HCT116 (cell line): ENCODE data around the gene RMI2. TPM values are rescaled to one million over a fixed set of nuclear protein-coding genes. Genes with fewer than 3 reads are reported as not detected.

Experiments used
- ATAC-seq: fragments of 200-7000 bp; cut with Tn5 transposase; 2 replicates; pipeline ENCODE4 v1.9.1; 2020; ENCODE audit warnings: mild to moderate bottlenecking, moderate library complexity
- BruUV-seq: library from RNA; stranded (reverse); fragments of 400-500 nt; replicated peaks from 2 replicates; lab custom pipeline; 2021; lab: Mats Ljungman, UMichigan
- CTCF ChIA-PET: fragments of 300-600 bp; sonication (Branson Sonifier 250); formaldehyde crosslinking; loops from one replicate; lab custom pipeline; 2021; ENCODE audit warnings: antibody characterized with exemption; lab: Charles Lee
- POLR2A ChIA-PET: fragments of 300-600, 350-600 bp; sonication (Branson Sonifier 250); formaldehyde crosslinking; loops from one replicate; lab custom pipeline; 2021; ENCODE audit warnings: antibody characterized with exemption; lab: Charles Lee
- RAD21 ChIA-PET, 2 experiments: fragments of 300-600 bp; sonication (Branson Sonifier 250); formaldehyde crosslinking; loops; one replicate each; lab custom pipeline; 2023; ENCODE audit warnings: low total read pairs in 2 of 2; ENCODE audit not compliant: uncharacterized antibody in 2 of 2, unreplicated experiment in 2 of 2, low non-redundant PET in 1 of 2; lab: Charles Lee
- DNase-seq: peaks from one replicate; pipeline ENCODE4 v3.0.0-alpha.2; 2010; ENCODE audit warnings: low read depth, low spot score
- H2AFZ ChIP-seq: fragments of 200-600 bp; shearing (Covaris generic), sonication (generic); 2 replicates; pipeline ENCODE4 v1.6.1; 2017; ENCODE audit warnings: low read depth, mixed run types, mixed read lengths, antibody characterized with exemption, low read length; ENCODE audit not compliant: poor library complexity, severe bottlenecking
- H3K27ac ChIP-seq: 2 replicates; pipeline ENCODE4 v1.5.1; 2012; ENCODE audit warnings: low read depth, low read length
- H3K27me3 ChIP-seq: fragments of 200-600 bp; sonication (generic); 2 replicates; pipeline ENCODE4 v1.6.1; 2016; ENCODE audit warnings: mixed run types, low read length, mixed read lengths; ENCODE audit not compliant: insufficient read depth
- H3K36me3 ChIP-seq, 2 experiments: fragments of 200-500 bp in 1 of 2; fragments of 200-600 bp in 1 of 2; sonication (Bioruptor generic) in 1 of 2; sonication (generic) in 1 of 2; 2 replicates each; pipeline versions ENCODE4 v1.5.1 to v1.6.1; 2014 to 2016; ENCODE audit warnings: low read length in 2 of 2, inconsistent platforms in 1 of 2, mixed read lengths in 1 of 2, mixed run types in 1 of 2; ENCODE audit not compliant: insufficient read depth in 2 of 2, control insufficient read depth in 1 of 2
- H3K4me1 ChIP-seq, 2 experiments: fragments of 200-600 bp in 1 of 2; sonication (generic) in 1 of 2; 2 replicates each; pipeline versions ENCODE4 v1.5.1 to v1.6.1; 2012 to 2017; ENCODE audit warnings: low read length in 2 of 2, inconsistent platforms in 1 of 2, mild to moderate bottlenecking in 1 of 2, mixed read lengths in 1 of 2, mixed run types in 1 of 2, moderate library complexity in 1 of 2; ENCODE audit not compliant: insufficient read depth in 2 of 2, control insufficient read depth in 1 of 2
- H3K4me2 ChIP-seq: fragments of 200-600 bp; sonication (generic); 2 replicates; pipeline ENCODE4 v1.6.1; 2017; ENCODE audit warnings: mixed run types, low read length, mixed read lengths
- H3K4me3 ChIP-seq, 2 experiments: fragments of 200-600 bp in 1 of 2; sonication (generic) in 1 of 2; replicated peaks in 1 of 2; 2 replicates each; pipeline ENCODE4 v1.5.1; 2011 to 2016; ENCODE audit warnings: low read length in 2 of 2, control low read depth in 1 of 2, low read depth in 1 of 2, mild to moderate bottlenecking in 1 of 2, mixed read lengths in 1 of 2, mixed run types in 1 of 2
- H3K79me2 ChIP-seq: fragments of 200-600 bp; sonication (generic); 2 replicates; pipeline ENCODE4 v1.6.1; 2017; ENCODE audit warnings: mild to moderate bottlenecking, mixed run types, low read length, moderate library complexity, mixed read lengths; ENCODE audit not compliant: insufficient read depth
- H3K9ac ChIP-seq: fragments of 200-600 bp; sonication (generic); 2 replicates; pipeline ENCODE4 v1.6.1; 2016; ENCODE audit warnings: low read length, mixed read lengths
- H3K9me2 ChIP-seq: fragments of 200-600 bp; sonication (generic), shearing (Covaris generic); 2 replicates; pipeline ENCODE4 v1.6.1; 2017; ENCODE audit warnings: mixed run types, mild to moderate bottlenecking, moderate library complexity; ENCODE audit not compliant: insufficient read depth
- H3K9me3 ChIP-seq, 2 experiments: fragments of 200-500 bp in 1 of 2; fragments of 200-600 bp in 1 of 2; sonication (Bioruptor generic) in 1 of 2; sonication (generic) in 1 of 2; 2 replicates each; pipeline ENCODE4 v1.6.1; 2014 to 2017; ENCODE audit warnings: low read length in 2 of 2, mixed read lengths in 2 of 2, inconsistent platforms in 1 of 2, low read depth in 1 of 2, mild to moderate bottlenecking in 1 of 2, mixed run types in 1 of 2, moderate library complexity in 1 of 2; ENCODE audit not compliant: control insufficient read depth in 1 of 2, insufficient read depth in 1 of 2
- H4K20me1 ChIP-seq: fragments of 200-600 bp; sonication (generic), shearing (Covaris generic); 2 replicates; pipeline ENCODE4 v1.6.1; 2017; ENCODE audit warnings: mixed run types, mild to moderate bottlenecking, moderate library complexity; ENCODE audit not compliant: insufficient read depth
- CTCF ChIP-seq, 3 experiments: fragments of 200-600 bp in 1 of 3; sonication (generic) in 1 of 3; IDR thresholded peaks in 2 of 3; conservative IDR thresholded peaks in 1 of 3; 2 replicates each; pipeline ENCODE4 v1.5.1; 2012 to 2017; ENCODE audit warnings: low read depth in 2 of 3, low read length in 2 of 3, antibody characterized with exemption in 1 of 3, borderline replicate concordance in 1 of 3, control low read depth in 1 of 3, mild to moderate bottlenecking in 1 of 3, mixed read lengths in 1 of 3, mixed run types in 1 of 3, moderate library complexity in 1 of 3; ENCODE audit not compliant: insufficient read depth in 1 of 3
- ELF1 ChIP-seq: IDR thresholded peaks from 2 replicates; pipeline ENCODE4 v1.6.1; 2012; ENCODE audit warnings: low read depth, borderline replicate concordance
- FOSL1 ChIP-seq: IDR thresholded peaks from 2 replicates; pipeline ENCODE4 v1.6.1; 2012; ENCODE audit warnings: low read depth
- intact Hi-C: fragments of 100-400 bp; cut with micrococcal nuclease; formaldehyde crosslinking; loops from 2 replicates; pipeline ENCODE4 v1.10.0; 2022
- total RNA-seq: library from RNA; stranded (reverse); gene quantifications from one replicate; pipeline ENCODE4 v1.2.1, GENCODE V29; 2021; ENCODE audit not compliant: unreplicated experiment
- TF ChIP-seq, protein P1 (sequence below): IDR thresholded peaks from 2 replicates; pipeline ENCODE4 v1.6.1; 2011; ENCODE audit warnings: mild to moderate bottlenecking, low read length, moderate library complexity; ENCODE audit not compliant: insufficient replicate concordance; ENCODE audit errors: extremely low read depth

The RMI2 gene
- total RNA-seq, 1 experiment from 2014 or later, result 19.9 TPM

DNA sequence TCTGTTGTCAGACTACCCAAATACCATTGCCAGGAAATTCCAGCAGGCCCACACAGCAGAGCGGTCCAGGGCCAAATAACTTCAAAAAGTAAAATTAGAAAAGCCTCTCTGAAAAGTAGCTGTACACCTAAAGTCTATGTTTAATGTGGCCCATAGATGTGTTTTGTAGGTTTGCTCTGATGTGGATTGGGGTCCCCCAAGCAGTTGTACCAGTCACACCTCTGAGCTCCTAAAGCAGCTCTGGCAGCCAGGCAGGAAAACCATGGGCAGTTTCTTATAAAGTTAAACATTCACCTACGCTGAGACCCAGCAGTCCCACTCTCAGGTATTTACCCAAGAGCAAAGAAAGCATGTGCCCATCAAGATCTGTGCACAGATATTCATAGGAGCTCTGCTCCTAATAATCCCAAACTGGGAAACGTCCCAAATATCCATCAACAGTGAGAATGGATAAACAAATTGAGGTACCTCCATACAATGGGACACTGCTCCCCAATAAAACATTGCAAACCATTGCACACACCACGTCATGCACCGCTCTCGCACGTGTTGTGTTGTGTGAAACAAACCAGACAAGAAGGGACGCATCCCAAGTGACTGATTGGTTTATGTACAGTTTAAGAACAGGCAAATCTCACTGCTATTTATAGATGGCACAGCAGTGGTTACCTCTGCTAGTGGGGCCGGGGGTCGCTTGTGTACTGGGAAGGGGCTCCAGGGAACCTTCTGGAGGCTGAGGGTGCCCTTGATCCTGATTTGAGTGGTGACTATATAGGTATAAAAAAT lies 48.4 kb upstream of the RMI2 start (continued):
- TF ChIP-seq, protein P1, sequence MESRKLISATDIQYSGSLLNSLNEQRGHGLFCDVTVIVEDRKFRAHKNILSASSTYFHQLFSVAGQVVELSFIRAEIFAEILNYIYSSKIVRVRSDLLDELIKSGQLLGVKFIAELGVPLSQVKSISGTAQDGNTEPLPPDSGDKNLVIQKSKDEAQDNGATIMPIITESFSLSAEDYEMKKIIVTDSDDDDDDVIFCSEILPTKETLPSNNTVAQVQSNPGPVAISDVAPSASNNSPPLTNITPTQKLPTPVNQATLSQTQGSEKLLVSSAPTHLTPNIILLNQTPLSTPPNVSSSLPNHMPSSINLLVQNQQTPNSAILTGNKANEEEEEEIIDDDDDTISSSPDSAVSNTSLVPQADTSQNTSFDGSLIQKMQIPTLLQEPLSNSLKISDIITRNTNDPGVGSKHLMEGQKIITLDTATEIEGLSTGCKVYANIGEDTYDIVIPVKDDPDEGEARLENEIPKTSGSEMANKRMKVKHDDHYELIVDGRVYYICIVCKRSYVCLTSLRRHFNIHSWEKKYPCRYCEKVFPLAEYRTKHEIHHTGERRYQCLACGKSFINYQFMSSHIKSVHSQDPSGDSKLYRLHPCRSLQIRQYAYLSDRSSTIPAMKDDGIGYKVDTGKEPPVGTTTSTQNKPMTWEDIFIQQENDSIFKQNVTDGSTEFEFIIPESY, result no peak
- TF ChIP-seq ELF1 (no peak), FOSL1 (no peak)

GRCh38 chr16:11297492-11298142 lies 47.6 kb upstream of the RMI2 start:
- intact Hi-C loops, result no loop called here
- Histone ChIP-seq H3K9me3 (no peaks in the 10 kb centered on the region), H3K27ac (no peak overlapping the region), H3K4me1 (no peaks in the 10 kb centered on the region), H2AFZ (no peak overlapping the region), H4K20me1 (no peaks in the 10 kb centered on the region), H3K79me2 (no peaks in the 10 kb centered on the region), H3K9me2 (no peaks in the 10 kb centered on the region), H3K4me3 (no peak overlapping the region), H3K27me3 (no peaks in the 10 kb centered on the region), H3K9ac (no peak overlapping the region), H3K4me2 (no peak overlapping the region), H3K36me3 (no peaks in the 10 kb centered on the region)
- DNase-seq, result no peak
- TF ChIP-seq CTCF (IDR thresholded peaks at IDR 0.05 in 2 of 3, conservative IDR thresholded peaks at IDR 0.05 in 1 of 3; ENCODE audit: borderline replicate concordance in 1 of 3, insufficient read depth in 1 of 3, low read depth in 2 of 3, low read length in 2 of 3) (no peak), ELF1 (no peak)
- ChIA-PET POLR2A (no interaction called here), CTCF (interaction anchor here (1.0 kb wide), 1 partner anchor 326 kb away, joined by 3 read pairs; no protein-coding TSS in a partner anchor), RAD21 (no interaction called here)
- ATAC-seq, result no peak
- no TSS peak for BruUV-seq
